SJCRH30 (cell line): ENCODE data around the gene KLHL15. TPM values are rescaled to one million over a fixed set of nuclear protein-coding genes. Genes with fewer than 3 reads are reported as not detected.
"Not testable (repeated sequence)": the region's sequence is repeated elsewhere in the genome, so short reads cannot be mapped to it uniquely, and the experiment has no call there.

ENCODE experiments used
- DNase-seq, 2 experiments: peaks; one replicate each; pipeline ENCODE4 v3.0.0-alpha.2; 2015 to 2020
- H3K27ac ChIP-seq: fragments of 250-450 bp; sonication (Bioruptor Pico); 2 replicates; pipeline ENCODE4 v1.5.1; 2020; ENCODE audit warnings: mild to moderate bottlenecking, moderate library complexity
- H3K27me3 ChIP-seq: fragments of 250-450 bp; sonication (Bioruptor Pico); 2 replicates; pipeline ENCODE4 v1.5.1; 2020; ENCODE audit warnings: mild to moderate bottlenecking, moderate library complexity
- H3K36me3 ChIP-seq: fragments of 250-450 bp; sonication (Bioruptor Pico); 2 replicates; pipeline ENCODE4 v1.5.1; 2020; ENCODE audit warnings: mild to moderate bottlenecking, moderate library complexity
- H3K4me1 ChIP-seq: fragments of 250-450 bp; sonication (Bioruptor Pico); 2 replicates; pipeline ENCODE4 v1.5.1; 2020; ENCODE audit warnings: mild to moderate bottlenecking, moderate library complexity
- H3K4me3 ChIP-seq: fragments of 250-450 bp; sonication (Bioruptor Pico); 2 replicates; pipeline ENCODE4 v1.5.1; 2020; ENCODE audit warnings: mild to moderate bottlenecking, moderate library complexity
- H3K9me3 ChIP-seq: fragments of 250-450 bp; sonication (Bioruptor Pico); replicated peaks from 2 replicates; pipeline ENCODE4 v1.5.1; 2020; ENCODE audit warnings: mild to moderate bottlenecking, moderate library complexity
- total RNA-seq: library from RNA; depleted of rRNA; stranded (reverse); fragments of >200 nt; shearing (Covaris generic); gene quantifications from 2 replicates; pipeline ENCODE4 v1.2.3, GENCODE V29; 2014; rRNA removed

The KLHL15 gene, protein sequence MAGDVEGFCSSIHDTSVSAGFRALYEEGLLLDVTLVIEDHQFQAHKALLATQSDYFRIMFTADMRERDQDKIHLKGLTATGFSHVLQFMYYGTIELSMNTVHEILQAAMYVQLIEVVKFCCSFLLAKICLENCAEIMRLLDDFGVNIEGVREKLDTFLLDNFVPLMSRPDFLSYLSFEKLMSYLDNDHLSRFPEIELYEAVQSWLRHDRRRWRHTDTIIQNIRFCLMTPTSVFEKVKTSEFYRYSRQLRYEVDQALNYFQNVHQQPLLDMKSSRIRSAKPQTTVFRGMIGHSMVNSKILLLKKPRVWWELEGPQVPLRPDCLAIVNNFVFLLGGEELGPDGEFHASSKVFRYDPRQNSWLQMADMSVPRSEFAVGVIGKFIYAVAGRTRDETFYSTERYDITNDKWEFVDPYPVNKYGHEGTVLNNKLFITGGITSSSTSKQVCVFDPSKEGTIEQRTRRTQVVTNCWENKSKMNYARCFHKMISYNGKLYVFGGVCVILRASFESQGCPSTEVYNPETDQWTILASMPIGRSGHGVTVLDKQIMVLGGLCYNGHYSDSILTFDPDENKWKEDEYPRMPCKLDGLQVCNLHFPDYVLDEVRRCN
- 25.1 and 27.2 TPM in 2 replicates for total RNA-seq

DNA sequence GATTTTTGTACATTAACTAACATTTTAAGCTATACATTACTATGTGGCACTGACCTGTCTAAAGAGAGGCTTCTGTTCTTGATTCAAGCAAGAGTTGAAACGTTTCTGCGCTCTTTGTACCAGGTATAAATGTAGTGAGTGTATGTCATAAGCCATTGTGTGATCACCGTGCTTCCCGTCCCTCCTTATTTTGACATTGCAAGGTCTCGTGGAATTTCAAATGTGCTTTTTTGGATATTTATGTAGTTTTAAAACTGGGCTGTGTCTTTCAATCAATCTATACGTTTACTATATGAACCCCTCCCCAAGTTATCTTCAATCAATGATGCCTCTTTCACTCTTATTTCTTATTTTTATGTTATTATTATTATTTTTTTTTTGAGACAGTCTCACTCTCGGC lies at the start of gene KLHL15:
Gene KLHL15, minus strand, starts transcription at position 101 of the 400 bp plus-strand sequence. CDS start 20,493 bp downstream, outside the sequence.
- H3K4me3 ChIP-seq = peak within 1 kb of the TSS; percentile 95
- no peaks in the 10 kb centered on the region for H3K4me1 ChIP-seq
- H3K9me3 ChIP-seq = no peaks in the 10 kb centered on the region
- no peaks in the 10 kb centered on the region for H3K36me3 ChIP-seq
- peak within 1 kb of the TSS; percentile 95 for H3K27ac ChIP-seq
- DNase-seq = no peak
- no peaks in the 10 kb centered on the region for H3K27me3 ChIP-seq

DNA sequence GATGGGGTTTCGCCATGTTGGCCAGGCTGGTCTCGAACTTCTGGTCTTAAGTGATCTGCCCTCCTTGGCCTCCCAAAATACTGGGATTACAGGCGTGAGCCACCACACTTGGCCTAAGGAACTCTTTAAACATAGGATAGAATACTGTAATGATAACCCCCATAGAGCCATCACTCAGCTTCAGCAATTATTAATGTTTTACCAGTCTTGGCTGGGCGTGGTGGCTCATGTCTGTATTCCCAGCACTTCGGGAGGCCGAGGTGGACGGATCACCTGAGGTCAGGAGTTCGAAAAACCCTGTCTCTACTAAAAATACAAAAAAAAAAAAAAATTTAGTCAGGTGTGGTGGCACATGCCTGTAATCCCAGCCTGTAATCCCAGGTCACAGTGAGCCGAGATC lies 42.9 kb upstream of the KLHL15 start:
- DNase-seq = no peak
- H3K36me3 ChIP-seq = peaks cover 73% of the 10 kb centered on the region
- H3K9me3 ChIP-seq = no peaks in the 10 kb centered on the region
- H3K4me3 ChIP-seq = no peak overlapping the region
- no peak overlapping the region for H3K27ac ChIP-seq
- no peaks in the 10 kb centered on the region for H3K27me3 ChIP-seq
- no peaks in the 10 kb centered on the region for H3K4me1 ChIP-seq

DNA sequence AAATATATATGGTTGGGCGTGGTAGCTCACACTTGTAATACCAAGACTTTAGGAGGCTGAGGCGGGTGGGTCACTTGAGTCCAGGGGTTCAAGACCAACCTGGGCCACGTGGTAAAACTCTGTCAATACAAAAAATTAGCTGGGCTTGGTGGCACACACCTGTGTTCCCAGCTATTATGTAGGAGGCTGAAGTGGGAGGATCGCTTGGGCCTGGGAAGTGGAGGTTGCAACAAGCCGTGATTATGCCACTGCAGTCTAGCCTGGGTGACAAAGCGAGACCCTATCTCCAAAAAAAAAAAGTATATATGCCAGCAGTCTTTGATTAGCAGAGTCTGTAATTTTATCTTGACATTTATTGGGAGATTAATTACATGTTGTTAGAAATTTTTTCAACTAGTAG lies 36.5 kb upstream of the KLHL15 start:
- Histone ChIP-seq H3K27me3 (no peaks in the 10 kb centered on the region), H3K27ac (no peak overlapping the region), H3K4me3 (no peak overlapping the region), H3K36me3 (peaks cover 75% of the 10 kb centered on the region), H3K9me3 (no peaks in the 10 kb centered on the region), H3K4me1 (no peaks in the 10 kb centered on the region)
- no peak for DNase-seq

DNA sequence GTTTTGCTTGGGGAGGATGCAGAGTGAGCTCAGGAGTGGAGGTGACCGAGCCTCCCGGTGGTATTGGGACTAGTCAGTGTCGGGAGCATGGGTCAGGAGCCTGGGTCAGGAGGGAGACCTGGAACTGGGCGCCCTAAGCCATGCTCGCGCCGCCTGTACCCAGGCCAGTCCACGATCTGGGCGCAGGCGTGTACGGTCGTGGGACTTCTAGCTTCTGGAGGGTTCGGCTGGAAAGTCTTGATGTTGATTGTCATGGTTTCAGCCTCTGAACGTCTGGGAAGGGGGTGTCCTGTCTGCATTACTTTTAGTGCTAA lies 28.0 kb upstream of the KLHL15 start:
- peaks cover 14% of the 10 kb centered on the region for H3K36me3 ChIP-seq
- DNase-seq = no peak
- no peak overlapping the region for H3K4me3 ChIP-seq
- H3K27ac ChIP-seq = peak overlapping the region; percentile 100
- no peaks in the 10 kb centered on the region for H3K4me1 ChIP-seq
- H3K27me3 ChIP-seq = no peaks in the 10 kb centered on the region
- H3K9me3 ChIP-seq = no peaks in the 10 kb centered on the region

DNA sequence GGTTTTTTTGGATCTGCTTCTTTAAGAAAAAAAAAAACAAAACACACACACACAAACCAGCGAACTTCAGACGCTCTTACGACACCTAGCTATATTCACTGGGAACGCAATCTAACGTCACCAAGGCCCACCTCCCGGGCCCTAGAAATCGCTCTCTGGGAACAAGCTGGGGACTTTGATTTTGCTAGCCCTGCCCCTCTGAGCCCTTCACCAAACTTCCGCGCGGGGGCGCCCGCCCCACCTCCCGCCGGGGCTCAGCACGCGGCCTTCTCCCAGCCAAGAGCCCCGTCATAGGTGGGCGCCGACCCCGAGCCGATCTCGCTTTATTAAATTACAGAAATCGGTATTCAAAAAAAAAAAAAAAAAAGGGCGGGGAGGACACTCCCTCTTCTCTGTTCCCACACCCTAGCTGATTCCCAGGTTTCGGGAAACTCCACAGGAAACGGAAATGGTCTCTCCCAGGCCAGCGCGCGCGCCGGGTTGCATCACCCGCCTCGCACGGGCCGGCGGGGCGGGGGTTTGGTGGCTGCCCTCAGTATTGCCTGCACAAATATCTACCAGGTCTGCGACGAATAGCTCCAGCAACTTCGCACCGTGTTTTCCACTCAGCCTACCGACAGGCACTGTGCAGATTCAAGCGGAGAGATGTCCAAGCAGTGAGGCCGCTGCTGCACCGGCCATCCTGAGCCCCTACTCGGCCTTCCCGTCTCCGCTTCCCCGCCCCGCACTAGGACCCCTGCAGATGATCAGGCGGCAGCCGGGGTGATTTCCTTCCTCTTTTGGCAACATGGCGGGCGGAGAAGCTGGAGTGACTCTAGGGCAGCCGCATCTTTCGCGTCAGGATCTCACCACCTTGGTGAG lies 27.4 kb upstream of the KLHL15 start, which contains the start of gene EIF2S3:
Gene EIF2S3, plus strand, starts transcription at position 775 of the 861 bp plus-strand sequence. Its CDS starts 13 bp downstream, at position 788.
- Histone ChIP-seq H3K27me3 (no peaks in the 10 kb centered on the region), H3K36me3 (peaks cover 8% of the 10 kb centered on the region), H3K4me3 (no peak within 1 kb of the TSS), H3K4me1 (no peaks in the 10 kb centered on the region), H3K9me3 (no peaks in the 10 kb centered on the region), H3K27ac (peak within 1 kb of the TSS; percentile 100)
- DNase-seq = peak; percentile 89 to 95

DNA sequence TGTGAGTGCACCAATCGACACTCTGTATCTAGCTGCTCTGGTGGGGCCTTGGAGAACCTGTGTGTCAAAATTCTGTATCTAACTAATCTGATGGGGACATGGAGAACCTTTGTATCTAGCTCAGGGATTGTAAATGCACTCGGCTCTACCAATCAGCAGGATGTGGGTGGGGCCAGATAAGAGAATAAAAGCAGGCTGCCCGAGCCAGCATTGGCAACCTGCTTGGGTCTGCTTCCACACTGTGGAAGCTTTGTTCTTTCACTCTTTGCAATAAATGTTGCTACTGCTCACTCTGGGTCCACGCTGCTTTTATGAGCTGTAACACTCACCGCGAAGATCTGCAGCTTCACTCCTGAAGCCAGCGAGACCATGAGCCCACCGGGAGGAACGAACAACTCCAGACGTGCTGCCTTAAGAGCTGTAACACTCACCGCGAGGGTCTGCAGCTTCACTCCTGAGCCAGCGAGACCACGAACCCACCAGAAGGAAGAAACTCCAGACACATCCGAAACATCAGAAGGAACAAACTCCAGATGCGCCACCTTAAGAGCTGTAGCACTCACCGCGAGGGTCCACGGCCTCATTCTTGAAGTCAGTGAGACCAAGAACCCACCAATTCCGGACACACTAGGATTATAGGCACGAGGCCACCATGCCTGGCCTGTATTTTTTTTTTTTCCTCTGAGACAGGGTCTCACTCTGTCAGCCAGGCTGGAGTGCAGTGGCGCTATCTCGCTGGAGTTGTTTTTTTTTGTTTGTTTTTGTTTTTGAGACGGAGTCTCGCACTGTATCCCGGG lies 23.7 kb upstream of the KLHL15 start:
- not testable (repeated sequence) for H3K4me1 ChIP-seq, H3K4me3 ChIP-seq

DNA sequence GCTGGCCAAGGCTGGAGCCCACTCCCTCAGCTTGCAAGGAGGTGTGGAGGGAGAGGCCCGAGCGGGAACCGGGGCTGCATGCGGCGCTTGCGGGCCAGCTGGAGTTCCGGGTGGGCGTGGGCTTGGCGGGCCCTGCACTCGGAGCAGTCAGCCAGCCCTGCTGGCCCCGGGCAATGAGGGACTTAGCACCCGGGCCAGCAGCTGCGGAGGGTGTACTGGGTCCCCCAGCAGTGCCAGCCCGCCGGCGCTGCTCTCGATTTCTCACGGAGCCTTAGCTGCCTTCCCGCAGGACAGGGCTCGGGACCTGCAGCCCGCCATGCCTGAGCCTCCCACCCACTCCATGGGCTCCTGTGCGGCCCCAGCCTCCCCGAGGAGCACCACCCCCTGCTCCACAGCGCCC lies 22.7 kb upstream of the KLHL15 start:
- peak overlapping the region; percentile 52 for H3K4me3 ChIP-seq
- not testable (repeated sequence) for H3K36me3 ChIP-seq, H3K9me3 ChIP-seq, DNase-seq, H3K4me1 ChIP-seq, H3K27me3 ChIP-seq, H3K27ac ChIP-seq

More for the DNA sequence above, 23.7 kb upstream of the KLHL15 start:
- DNase-seq, H3K27ac ChIP-seq, H3K27me3 ChIP-seq, H3K9me3 ChIP-seq, H3K36me3 ChIP-seq: not testable (repeated sequence)

DNA sequence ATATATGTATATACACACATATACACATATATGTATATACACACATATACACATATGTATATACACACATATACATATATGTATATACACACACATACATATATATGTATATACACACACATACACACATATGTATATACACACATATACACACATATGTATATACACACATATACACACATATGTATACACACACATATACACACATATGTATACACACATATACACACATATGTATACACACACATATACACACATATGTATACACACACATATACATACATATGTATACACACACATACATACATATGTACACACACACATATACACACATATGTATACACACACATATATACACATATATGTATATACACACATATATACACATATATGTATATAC lies 19.1 kb upstream of the KLHL15 start:
- H3K4me3 ChIP-seq, H3K27me3 ChIP-seq, DNase-seq, H3K9me3 ChIP-seq, H3K4me1 ChIP-seq, H3K27ac ChIP-seq, H3K36me3 ChIP-seq: not testable (repeated sequence)

DNA sequence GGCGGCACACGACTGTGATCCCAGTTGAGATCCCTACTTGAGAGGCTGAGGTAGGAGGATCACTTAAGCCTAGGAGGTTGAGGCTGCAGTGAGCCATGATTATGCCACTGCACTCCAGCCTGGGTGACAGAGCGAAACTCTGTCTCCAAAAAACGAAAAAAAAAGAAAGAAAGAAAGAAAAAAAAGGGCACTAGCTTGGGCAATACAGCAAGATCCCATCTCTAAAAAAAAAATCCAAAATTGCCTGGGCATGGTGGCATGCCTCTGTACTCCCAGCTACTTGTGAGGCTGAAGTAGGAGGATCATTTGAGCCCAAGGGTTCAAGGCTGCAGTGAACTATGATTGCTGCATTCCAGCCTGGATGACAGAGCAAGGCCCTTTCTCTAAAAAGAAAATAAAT lies 10.7 kb upstream of the KLHL15 start:
- Histone ChIP-seq H3K4me1 (no peaks in the 10 kb centered on the region), H3K27me3 (no peaks in the 10 kb centered on the region), H3K27ac (no peak overlapping the region), H3K36me3 (no peaks in the 10 kb centered on the region), H3K4me3 (no peak overlapping the region), H3K9me3 (no peaks in the 10 kb centered on the region)
- no peak for DNase-seq

DNA sequence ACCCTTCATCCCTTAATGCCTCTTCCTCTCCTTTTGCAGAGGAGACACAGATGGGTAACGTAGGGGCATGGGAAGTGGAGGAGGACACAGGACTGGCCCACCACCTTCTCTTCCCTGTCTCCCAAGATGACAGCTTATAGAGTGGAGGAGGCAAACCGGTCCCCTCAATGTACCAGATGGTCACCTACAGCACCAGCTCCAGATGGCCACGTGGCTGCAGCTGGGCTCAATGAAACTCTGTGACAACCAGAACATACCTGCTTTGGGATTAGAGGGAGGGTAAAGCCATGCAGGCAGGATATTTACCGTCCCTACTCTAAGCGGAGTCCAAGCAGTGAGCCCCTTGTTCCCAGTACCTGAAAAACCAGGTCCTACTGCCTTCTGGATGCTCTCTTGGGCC lies 7.5 kb upstream of the KLHL15 start:
- DNase-seq = no peak
- Histone ChIP-seq H3K36me3 (no peaks in the 10 kb centered on the region), H3K9me3 (no peaks in the 10 kb centered on the region), H3K4me3 (no peak overlapping the region), H3K4me1 (no peaks in the 10 kb centered on the region), H3K27ac (no peak overlapping the region), H3K27me3 (no peaks in the 10 kb centered on the region)

DNA sequence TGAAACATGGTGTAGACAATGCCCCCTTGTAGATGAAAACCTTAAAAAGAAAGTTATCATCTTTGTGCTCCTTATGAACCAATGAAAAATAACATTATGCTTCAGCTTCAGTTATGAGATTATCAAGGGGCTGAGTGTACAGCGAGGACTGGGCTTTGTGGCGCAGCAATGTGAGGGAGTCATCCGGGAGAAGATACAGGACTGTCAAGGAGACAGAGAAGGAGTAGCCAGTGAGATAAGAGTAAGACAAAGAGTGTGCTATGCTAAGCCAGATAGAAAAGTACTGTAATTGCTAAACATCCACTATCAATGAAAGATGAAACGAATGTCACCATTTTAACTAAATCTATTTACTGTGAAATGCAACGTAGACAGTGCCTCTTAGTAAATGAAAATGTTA lies 3.6 kb upstream of the KLHL15 start:
- no peaks in the 10 kb centered on the region for H3K4me1 ChIP-seq
- no peaks in the 10 kb centered on the region for H3K27me3 ChIP-seq
- H3K27ac ChIP-seq = no peak overlapping the region
- H3K9me3 ChIP-seq = no peaks in the 10 kb centered on the region
- H3K36me3 ChIP-seq = no peaks in the 10 kb centered on the region
- H3K4me3 ChIP-seq = no peak overlapping the region
- no peak for DNase-seq

DNA sequence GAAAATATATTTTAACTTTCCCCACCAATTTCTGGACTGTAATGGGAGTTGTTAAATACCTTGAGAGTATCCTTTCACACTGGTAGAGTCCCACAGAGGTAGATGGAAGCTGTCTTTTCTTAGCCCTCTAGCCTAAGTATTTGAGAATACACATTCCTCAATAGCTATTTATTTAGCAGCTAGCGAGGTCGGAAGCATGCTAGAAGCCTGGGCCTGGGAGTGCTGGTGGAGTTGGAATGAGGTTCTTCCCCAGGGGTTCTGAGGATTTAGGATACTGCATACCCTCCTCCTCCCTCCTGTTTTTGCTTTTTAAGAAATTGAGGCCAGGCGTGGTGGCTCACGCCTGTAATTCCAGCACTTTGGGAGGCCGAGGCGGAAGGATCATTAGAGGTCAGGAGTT lies 999 bp upstream of the KLHL15 start:
- Histone ChIP-seq H3K27me3 (no peaks in the 10 kb centered on the region), H3K4me1 (no peaks in the 10 kb centered on the region), H3K9me3 (no peaks in the 10 kb centered on the region), H3K4me3 (no peak overlapping the region), H3K27ac (no peak overlapping the region), H3K36me3 (no peaks in the 10 kb centered on the region)
- no peak for DNase-seq

DNA sequence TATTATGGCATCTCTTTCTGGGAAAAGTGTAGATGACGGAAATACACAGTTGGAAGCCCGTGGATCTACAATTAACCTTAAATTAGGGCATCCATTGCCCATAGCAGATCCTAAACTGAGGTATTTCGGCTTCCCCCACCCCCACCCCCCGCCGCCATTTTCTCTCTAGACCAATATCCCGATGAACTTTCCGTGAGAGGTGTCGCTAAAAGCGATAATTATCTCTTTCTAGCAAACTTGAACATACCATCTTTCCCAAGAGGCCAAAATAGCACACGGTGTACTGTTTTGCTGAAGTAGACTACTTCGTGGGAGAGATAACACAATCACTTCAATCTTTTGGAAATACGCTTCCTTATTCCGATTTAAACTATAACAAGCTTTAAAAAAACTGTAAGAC lies 554 bp downstream of the KLHL15 start:
- Histone ChIP-seq H3K27ac (peak overlapping the region; percentile 95), H3K36me3 (no peaks in the 10 kb centered on the region), H3K4me1 (no peaks in the 10 kb centered on the region), H3K9me3 (no peaks in the 10 kb centered on the region), H3K4me3 (peak overlapping the region; percentile 95), H3K27me3 (no peaks in the 10 kb centered on the region)
- peak; percentile 9 to 55 for DNase-seq

DNA sequence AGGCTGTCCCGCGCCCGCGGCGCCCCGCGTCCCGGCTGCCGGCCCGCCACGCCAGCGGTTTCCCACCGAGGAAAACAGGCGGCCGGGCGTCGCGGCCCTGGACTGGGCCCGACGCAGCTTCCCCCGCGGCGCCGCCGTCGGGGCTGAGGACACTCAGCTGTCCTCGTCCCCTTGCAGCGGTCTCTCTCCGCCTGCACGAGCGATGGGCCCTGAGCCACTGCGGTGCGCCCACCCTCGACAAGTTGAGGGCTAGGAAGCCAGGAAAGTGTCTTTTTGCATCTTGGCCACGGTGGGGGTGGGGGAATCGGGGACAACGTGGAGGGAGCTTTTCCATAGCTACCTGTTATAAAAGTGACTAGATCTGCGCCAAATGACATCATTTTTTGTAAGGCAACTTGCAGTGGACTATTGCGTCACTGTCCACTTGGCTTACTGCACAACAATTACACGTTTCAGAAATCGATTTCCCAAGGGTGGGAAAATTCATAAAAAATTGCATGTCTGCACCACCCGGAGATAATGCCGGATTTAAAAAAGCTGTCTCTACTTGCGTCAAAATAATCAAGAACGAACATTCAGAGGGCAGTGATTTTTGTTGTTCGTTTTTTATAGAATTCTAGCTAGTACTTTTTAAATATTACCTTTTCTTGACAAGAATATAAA lies 1.1 kb downstream of the KLHL15 start:
- no peak for DNase-seq

More for the DNA sequence above, 1.1 kb downstream of the KLHL15 start:
- Histone ChIP-seq H3K27ac (peak overlapping the region; percentile 95), H3K9me3 (no peaks in the 10 kb centered on the region), H3K36me3 (no peaks in the 10 kb centered on the region), H3K4me1 (no peaks in the 10 kb centered on the region), H3K4me3 (peak overlapping the region; percentile 95), H3K27me3 (no peaks in the 10 kb centered on the region)
